Activated CD8-positive, alpha-beta memory T cell treated with anti-CD3 and anti-CD28 coated beads for 1 hour (primary cell): Measurements from ENCODE around the gene C11orf58.

ENCODE experiments used
- DNase-seq, 2 donors: peaks; one replicate each; pipeline ENCODE4 v3.0.0-alpha.2; 2020; ENCODE audit warnings: low read depth in 1 of 2; ENCODE audit errors: extremely low read depth in 1 of 2

C11orf58 gene

DNA sequence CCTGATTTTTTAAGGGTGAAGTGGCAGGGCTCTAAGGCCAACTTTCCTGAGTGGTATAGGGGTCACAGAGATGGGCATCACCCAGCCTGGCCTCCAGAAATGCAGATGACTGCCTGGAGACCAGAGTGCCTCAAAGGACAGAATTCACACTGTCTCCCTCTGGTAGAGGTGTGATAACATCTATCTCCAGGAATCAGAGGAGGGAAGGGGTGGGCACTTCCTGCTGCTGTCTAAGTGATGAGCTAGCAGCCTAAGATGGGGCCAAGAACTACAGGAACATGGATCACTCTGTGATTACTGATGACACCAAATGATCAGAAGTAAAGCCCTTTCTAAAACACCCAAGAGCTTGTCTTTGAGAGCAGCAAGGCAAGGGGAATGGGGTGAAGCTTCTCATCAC is 61.9 kb downstream of the C11orf58 start:
- no peak for DNase-seq

DNA sequence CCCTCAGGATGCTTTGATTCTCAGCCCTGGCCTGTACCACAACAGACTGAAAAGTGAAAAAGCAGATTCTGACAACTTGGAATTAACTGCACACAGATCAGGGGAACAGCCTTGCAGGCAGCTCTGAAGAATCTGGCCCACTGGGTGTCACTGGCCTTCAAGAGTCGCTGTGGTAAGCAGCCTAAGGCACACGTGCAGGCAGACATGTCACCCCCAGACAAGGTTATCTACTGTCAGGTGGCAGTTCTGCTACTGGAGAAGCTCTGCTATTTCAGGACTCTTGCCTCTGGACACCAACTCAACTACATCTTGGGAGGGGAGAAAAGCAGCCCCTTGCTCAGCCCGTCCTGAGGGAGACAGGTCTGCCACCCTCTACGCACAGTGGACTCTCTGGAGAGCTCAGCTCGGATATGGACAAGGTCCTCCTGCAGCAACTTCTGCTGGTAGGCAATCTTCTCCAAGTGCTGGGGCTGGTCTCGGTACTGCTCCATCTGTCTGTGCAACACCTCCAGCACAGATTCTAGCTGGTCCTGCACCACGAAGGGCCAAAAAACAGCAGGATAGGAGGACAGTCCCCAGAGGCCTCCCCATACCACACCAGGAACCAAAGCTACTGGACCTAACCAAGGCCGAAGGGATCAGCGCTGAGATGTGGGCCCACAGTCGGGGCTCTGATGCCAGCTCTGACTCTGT is 63.0 kb downstream of the C11orf58 start:
- no peak for DNase-seq

DNA sequence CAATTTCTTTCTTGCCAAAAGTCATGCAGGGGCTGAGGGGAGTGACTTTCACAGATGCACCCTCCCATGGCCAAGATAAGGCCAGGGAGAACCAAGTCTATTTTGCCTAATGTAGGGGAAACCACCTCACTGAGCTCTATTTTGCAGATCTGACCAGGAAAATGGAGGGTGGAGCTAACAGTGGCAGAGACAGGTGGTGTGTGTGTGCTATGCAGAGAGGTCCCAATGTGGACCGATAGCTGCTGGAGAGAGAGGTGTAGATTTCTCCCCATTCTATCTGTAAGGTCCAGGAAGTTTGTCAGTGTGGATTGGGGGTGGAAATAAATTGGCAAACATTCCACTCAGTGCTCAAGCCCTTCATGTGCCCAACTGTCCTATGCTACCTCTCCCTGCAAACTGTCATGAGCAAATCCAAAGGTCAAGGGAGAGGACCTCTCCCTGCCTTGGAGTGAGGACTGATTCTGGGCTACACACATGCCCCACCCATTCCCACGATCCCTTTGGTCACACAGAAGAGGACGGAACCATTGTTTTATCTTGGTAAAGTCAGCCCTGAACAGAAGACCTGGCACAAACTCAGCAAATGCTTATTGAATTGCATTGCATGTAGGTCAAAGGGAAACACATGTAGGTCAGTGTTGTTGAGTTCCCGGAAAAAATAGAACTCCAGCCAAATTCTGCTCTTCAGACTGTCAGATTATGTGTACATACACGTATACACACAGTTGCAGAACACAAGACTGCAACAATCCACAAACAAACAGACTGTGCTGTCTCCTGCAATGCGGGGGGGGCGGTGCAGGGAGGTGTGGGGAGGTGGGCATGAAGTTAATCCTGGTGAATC is 65.9 kb downstream of the C11orf58 start:
- no peak for DNase-seq

DNA sequence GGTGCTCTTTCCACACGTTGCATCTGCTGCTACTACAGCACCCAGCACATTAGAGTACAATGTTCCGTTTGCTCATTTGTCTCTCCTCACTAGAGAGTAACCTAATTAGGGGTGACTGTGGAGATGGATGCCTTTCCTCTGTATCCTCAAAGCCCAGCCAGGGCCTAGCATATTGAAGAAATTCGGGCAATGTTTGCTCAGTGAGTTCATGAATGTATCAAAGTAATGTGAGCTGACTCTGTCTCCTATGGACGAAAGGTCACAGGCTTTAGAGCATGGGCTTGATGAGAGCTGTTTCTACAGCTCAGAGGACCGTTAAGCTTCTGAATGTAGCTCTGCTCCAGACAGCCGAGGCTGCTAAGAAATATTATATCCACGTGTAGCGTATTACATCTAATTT is 67.5 kb downstream of the C11orf58 start:
- DNase-seq = no peak

DNA sequence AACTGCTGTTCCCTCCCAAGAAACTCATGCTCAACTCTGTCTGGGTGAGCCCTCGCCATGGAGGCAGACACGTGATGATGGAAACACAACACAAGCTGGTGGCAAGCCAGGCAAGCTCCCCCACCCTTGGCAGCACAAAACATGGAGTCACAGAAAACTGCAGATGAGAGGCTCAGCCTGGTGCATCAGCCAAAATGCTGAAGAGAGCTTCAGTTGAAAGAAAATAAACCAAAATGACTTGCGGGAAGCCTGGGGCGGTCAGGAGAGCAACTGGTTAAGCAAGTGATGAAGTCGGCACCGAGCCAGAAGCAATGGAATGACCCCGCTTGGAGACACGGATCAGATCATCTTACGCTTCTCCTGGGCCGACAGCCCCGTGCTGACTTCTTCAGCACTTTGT is 68.3 kb downstream of the C11orf58 start:
- DNase-seq = no peak

DNA sequence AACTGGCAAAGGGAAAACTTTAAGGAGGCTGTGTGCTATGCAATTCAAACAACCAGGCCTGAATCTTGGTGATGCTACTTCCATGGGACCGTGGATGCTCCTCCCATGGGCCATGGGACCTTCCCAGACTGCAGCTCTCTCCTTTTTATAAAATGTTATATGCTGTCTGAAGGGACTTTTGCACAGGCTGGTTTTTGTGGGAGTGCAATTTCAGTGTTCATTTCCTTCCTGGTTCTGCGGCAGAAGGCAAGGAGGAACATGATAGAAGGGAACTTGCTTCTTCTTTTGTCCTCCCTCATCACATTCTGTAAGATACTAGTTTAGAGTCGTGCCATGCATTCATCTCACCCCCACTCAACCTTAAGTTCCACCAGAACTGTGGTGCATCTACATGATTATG is 68.9 kb downstream of the C11orf58 start:
- no peak for DNase-seq
